ENCODE data around the gene ASL. TPM values are rescaled to one million over a fixed set of nuclear protein-coding genes. Genes with fewer than 3 reads are reported as not detected.
A peak's percentile ranks its signal among the peaks of the same experiment; 100 is the strongest.
"Not testable (repeated sequence)": the region's sequence is repeated elsewhere in the genome, so short reads cannot be mapped to it uniquely, and the experiment has no call there.

ASL gene
- total RNA-seq, 2 experiments from 2014 or later = 29.8 to 30.6 TPM

DNA sequence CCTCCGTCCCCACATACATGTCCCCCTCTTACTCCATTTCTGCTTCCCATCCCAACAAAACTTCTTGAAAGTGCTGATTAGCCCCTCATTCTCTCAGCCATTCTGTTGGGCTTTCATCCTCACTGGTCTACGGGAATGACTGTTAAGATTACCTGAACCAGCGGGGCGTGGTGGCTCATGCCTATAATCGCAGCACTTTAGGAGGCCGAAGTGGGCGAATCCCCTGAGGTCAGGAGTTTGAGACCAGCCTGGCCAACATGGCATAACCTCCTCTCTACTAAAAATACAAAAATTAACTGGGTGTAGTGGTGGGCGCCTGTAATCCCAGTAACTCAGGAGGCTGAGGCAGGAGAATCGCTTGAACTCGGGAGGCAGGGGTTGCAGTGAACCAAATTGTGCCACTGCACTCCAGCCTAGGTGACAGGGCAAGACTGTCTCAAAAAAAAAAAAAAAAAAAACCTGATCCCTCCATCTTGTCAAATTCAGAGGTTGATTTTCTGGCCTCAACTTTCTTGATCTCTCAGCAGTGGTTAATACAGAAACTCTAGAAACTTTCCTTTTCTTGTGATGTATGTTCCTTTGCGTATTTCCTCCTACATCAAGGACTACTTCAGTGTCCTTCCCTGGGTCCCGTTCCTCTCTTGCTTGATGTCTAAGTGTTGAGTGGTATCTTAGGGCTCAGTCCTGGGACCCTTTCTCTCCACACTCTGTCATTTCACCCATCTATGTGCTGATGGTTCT lies 41.2 kb downstream of the ASL start:
- Mint-ChIP-seq H3K4me3 (peak overlapping the region; percentile 52), H3K4me1 (peaks cover 46% of the 10 kb centered on the region), H3K36me3 (ENCODE audit: low read depth) (peaks cover 31% of the 10 kb centered on the region)
- POLR2A ChIA-PET, CTCF ChIA-PET, H3K9me3 Mint-ChIP-seq, H3K27me3 Mint-ChIP-seq, DNase-seq, H3K27ac Mint-ChIP-seq: not testable (repeated sequence)

DNA sequence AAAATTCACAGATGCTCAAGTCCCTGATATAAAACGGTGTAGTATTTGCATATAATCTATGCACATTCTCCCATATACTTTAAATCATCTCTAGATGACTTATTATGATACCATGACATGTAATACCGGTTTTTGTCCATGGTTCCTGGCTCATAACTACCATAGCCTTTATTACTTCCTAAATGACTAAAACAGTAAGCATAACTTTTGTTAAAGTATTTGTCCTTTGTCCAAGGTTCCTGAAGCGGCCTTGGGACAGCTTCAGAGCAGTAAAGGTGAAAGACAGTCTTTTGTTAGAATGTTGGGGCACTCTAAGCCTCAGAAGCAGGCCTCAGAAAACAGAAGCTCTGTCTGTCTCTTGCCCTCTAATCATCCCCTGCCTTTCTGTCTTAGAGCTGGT lies 43.0 kb downstream of the ASL start:
- H3K27ac Mint-ChIP-seq = no peak overlapping the region
- ChIA-PET POLR2A (no interaction called here), CTCF (no interaction called here)
- H3K4me1 Mint-ChIP-seq = peaks cover 46% of the 10 kb centered on the region
- H3K4me3 Mint-ChIP-seq = no peak overlapping the region
- DNase-seq = no peak
- no peaks in the 10 kb centered on the region for H3K27me3 Mint-ChIP-seq
- peaks cover 34% of the 10 kb centered on the region for H3K36me3 Mint-ChIP-seq (ENCODE audit: low read depth)
- H3K9me3 Mint-ChIP-seq = no peaks in the 10 kb centered on the region

DNA sequence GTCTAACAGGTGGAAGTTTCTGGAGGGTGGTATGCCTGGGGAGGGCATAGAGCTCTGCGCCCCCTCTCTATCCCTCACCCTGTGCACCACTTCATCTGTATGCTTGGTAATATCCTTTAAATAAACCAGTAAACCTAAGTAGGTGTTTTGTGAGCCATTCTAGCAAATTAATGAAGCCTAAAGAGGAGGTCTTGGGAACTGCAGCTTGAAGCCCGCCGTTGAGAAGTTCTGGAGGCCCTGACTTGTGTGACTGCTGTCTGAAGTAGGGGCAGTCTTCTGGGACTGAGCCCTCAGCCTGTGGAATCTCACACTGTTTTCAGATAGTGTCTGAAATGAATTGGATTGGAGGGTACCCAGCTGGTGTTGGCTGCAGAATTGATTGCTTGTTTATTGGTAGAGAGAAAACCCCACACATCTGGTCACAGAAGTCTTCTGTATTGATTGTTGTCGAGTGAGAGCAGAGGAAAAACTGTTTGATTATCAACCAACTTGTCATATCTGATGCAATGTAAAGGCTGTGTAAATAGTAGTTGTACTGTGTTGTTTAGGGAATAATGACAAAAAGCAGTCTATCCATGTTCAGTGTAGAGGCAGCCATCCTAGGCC lies 43.7 kb downstream of the ASL start:
- Mint-ChIP-seq H3K27ac (no peak overlapping the region), H3K27me3 (no peaks in the 10 kb centered on the region), H3K4me3 (no peak overlapping the region), H3K36me3 (ENCODE audit: low read depth) (peaks cover 34% of the 10 kb centered on the region), H3K4me1 (peaks cover 45% of the 10 kb centered on the region), H3K9me3 (no peaks in the 10 kb centered on the region)
- no peak for DNase-seq
- ChIA-PET CTCF (no interaction called here), POLR2A (no interaction called here)

DNA sequence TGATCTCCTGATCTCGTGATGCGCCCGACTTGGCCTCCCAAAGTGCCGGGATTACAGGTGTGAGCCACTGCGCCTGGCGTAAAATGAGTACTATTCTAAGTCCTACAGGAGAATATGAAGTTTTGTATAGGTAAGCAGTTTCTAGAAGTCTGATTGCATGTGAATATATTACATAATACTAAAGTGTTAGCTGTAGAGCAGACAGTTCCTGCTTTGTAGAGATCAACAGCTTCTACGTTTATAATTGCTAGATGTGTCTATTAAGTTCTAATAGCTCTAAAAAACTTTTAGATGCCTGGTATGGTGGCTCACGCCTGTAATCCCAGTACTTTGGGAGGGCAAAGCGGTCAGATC lies 47.5 kb downstream of the ASL start:
- peaks cover 11% of the 10 kb centered on the region for H3K36me3 Mint-ChIP-seq (ENCODE audit: low read depth)
- H3K4me3 Mint-ChIP-seq = no peak overlapping the region
- CTCF ChIA-PET = no interaction called here
- no peaks in the 10 kb centered on the region for H3K9me3 Mint-ChIP-seq
- peaks cover 33% of the 10 kb centered on the region for H3K4me1 Mint-ChIP-seq
- no peaks in the 10 kb centered on the region for H3K27me3 Mint-ChIP-seq
- no peak overlapping the region for H3K27ac Mint-ChIP-seq
- POLR2A ChIA-PET = no interaction called here
- DNase-seq = no peak

DNA sequence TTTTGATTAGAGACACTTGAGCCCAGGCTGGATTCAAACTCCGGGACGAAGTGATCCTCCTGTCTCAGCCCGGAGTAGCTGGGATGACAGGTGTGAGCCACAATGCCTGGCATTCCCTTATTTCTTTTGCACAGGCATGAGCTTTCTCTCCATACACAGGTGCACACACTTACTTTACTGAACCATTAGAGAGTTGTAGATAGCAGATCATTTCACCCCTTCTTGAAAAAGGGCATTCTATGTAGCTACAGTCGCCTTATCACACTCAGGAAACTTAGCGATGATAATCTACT lies 48.9 kb downstream of the ASL start:
- not testable (repeated sequence) for H3K27me3 Mint-ChIP-seq; DNase-seq; H3K4me3 Mint-ChIP-seq; H3K27ac Mint-ChIP-seq; H3K36me3 Mint-ChIP-seq (ENCODE audit: low read depth); H3K9me3 Mint-ChIP-seq
- CTCF ChIA-PET = interaction anchor here (0.7 kb wide), 1 partner anchor 10 kb away, joined by 3 read pairs; the partner anchor contains the start of gene CRCP
- H3K4me1 Mint-ChIP-seq = peaks cover 28% of the 10 kb centered on the region
- POLR2A ChIA-PET = interaction anchor here (1.0 to 1.2 kb wide), 2 partner anchors 9 to 15 kb away, joined by 3 read pairs; no protein-coding TSS in a partner anchor

DNA sequence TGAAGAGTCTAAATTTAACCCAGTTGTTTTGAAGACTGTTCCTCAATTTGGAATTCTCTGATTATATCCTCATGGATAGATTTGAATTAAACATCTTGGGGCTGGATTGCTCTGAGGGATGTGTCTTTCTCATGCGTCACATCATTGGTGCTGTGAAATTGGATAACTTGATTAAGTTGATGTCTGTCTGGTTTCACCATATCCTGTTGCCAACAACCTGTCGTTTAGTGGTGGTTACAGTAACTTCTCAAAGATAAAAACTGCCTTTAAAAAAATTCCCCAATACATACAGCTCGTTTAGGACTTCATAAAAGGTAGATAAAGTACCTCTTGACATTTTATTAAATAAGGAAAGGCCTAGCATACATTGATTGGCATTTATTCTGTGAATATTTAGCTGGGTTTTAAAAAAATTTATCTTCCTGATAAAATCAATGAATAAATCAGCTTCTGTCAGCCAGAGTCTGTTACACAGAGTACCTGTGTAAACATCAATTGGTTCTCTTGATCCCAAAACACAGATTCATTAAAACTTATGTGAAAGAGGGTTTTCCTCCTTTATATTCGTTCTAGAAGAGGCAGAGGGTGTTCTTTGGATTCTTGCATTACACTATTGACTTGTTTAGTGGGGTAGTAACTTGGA lies 49.6 kb downstream of the ASL start:
- POLR2A ChIA-PET = interaction anchor here (1.0 to 1.2 kb wide), 2 partner anchors 10 to 14 kb away, joined by 3 read pairs; no protein-coding TSS in a partner anchor
- Mint-ChIP-seq H3K9me3 (no peaks in the 10 kb centered on the region), H3K4me1 (peaks cover 31% of the 10 kb centered on the region), H3K27me3 (no peaks in the 10 kb centered on the region), H3K27ac (peak overlapping the region; percentile 53), H3K36me3 (ENCODE audit: low read depth) (peaks cover 9% of the 10 kb centered on the region), H3K4me3 (no peak overlapping the region)
- CTCF ChIA-PET = interaction anchor here (0.7 kb wide), 1 partner anchor 10 kb away, joined by 3 read pairs; the partner anchor contains the start of gene CRCP
- DNase-seq = no peak

DNA sequence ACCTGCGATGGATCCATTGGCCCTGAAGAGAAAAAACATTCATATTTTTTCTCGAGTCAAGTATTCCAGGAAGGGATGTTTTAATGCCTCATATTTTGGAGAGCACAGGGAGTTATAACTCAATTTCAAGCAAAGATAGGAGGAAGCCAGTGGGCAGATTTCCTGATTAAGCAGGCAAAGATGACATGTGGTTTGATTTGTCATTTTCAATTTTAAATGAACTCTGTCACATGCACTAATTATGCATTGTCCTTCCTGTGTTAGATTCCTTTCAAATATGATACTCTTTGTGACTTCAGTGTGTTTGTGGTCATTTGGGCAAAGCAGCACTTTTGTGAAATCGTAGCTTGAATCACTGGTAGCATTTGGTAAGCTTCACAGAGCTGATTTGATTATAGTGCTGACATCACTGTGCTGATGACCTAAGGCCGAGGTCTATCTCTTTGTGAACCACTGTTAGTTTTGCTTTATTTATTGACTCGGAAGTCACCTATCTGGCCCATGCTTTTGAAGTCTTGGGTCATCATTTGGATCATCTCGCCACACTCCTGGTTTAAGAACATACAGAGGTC lies 50.2 kb downstream of the ASL start:
- POLR2A ChIA-PET = interaction anchor here (1.0 to 1.2 kb wide), 2 partner anchors 10 to 14 kb away, joined by 3 read pairs; no protein-coding TSS in a partner anchor
- H3K9me3 Mint-ChIP-seq, H3K4me3 Mint-ChIP-seq, H3K27me3 Mint-ChIP-seq, CTCF ChIA-PET, DNase-seq: not testable (repeated sequence)
- Mint-ChIP-seq H3K27ac (peak overlapping the region; percentile 53), H3K4me1 (peaks cover 31% of the 10 kb centered on the region), H3K36me3 (ENCODE audit: low read depth) (peaks cover 14% of the 10 kb centered on the region)

DNA sequence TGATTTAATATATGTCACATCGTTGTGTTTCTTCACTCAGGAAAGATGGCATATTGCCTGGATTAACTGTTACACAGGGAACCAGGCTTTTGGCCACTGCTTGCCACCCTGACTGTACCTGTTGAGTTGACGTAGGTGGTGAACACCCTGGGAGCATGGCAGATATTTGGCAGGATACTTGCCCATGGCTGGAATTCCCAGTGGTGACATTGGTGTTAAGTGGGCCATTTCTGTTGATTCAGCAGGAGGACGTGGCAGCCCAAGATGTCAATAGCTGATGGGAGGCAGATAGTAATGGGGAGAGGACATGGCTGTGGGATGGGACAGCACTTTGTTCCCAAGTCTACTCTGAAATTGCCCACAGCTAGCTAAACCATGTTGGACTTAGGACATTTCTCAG lies 51.6 kb downstream of the ASL start:
- Mint-ChIP-seq H3K4me1 (peaks cover 31% of the 10 kb centered on the region), H3K36me3 (ENCODE audit: low read depth) (peaks cover 20% of the 10 kb centered on the region)
- ChIA-PET CTCF (interaction anchor here (1.4 kb wide), 1 partner anchor 12 kb away, joined by 5 read pairs; the partner anchor contains the start of gene CRCP), POLR2A (interaction anchor here (0.9 kb wide), 1 partner anchor 12 kb away, joined by 3 read pairs; the partner anchor contains the start of gene CRCP)
- DNase-seq, H3K27me3 Mint-ChIP-seq, H3K9me3 Mint-ChIP-seq, H3K27ac Mint-ChIP-seq, H3K4me3 Mint-ChIP-seq: not testable (repeated sequence)

DNA sequence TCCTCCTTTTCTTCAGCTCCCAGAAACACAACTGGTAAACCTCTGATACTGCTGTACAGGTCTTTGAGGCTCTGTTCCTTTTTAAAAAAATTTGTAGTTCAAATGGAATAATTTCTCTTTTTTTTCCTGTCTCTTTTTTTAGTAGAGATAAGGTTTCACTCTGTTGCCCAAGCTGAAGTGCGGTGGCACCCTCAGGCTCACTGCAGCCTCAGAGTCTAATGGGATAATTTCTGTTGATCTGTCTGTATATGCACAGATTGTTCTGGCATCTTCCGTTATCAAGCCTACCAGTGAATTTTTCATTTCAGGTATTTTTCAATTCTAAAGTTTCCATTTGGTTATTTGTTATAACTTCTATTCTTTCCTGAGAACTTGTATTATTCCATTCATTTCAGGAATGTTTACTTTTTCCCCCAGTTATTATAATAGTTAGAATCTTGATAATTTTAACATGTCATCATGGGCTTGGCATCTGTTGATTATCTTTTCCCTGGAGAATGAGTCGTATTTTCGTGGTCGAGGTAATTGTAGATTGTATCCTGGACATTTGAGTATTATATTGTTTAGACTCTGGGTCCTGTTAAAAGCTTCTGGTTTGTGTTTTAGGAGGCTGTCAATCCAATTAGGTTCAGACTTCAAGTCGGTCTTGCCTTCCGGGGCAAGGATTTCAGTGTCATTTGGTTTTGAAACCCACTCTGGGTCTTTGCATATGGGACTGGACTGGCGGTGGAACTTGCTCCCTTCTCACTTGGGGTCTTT lies 63.6 kb downstream of the ASL start:
- CTCF ChIA-PET = interaction anchor here (0.6 to 0.7 kb wide), 2 partner anchors 72 to 142 kb away, joined by 3 read pairs; no protein-coding TSS in a partner anchor
- Mint-ChIP-seq H3K27ac (no peak overlapping the region), H3K4me3 (no peak overlapping the region), H3K27me3 (no peaks in the 10 kb centered on the region), H3K4me1 (no peaks in the 10 kb centered on the region), H3K9me3 (no peaks in the 10 kb centered on the region), H3K36me3 (ENCODE audit: low read depth) (peaks cover 74% of the 10 kb centered on the region)
- DNase-seq = no peak
- POLR2A ChIA-PET = interaction anchor here (0.9 to 1.0 kb wide), 2 partner anchors 9 to 14 kb away, joined by 3 to 4 read pairs; no protein-coding TSS in a partner anchor

DNA sequence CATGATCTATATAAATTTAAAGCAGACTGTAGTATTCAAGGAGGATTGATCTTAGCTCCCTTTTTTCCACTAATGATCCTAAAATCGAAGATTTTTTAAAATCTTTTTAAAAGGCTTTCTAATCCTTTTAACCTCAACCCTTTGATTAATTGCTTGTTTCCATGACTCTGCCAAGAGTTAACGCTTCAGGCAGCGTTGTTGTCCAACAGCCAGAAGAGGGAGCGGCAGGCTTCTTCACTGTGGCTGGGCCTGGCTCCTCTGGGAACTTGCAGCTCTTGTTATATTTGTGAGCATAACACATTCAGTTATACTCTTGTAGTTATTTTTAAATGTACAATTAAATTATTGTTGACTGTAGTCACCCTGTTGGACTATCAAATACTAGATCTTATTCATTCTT lies 65.3 kb downstream of the ASL start:
- CTCF ChIA-PET = no interaction called here
- H3K9me3 Mint-ChIP-seq = no peaks in the 10 kb centered on the region
- peaks cover 75% of the 10 kb centered on the region for H3K36me3 Mint-ChIP-seq (ENCODE audit: low read depth)
- H3K4me3 Mint-ChIP-seq = no peak overlapping the region
- H3K27me3 Mint-ChIP-seq = no peaks in the 10 kb centered on the region
- no peaks in the 10 kb centered on the region for H3K4me1 Mint-ChIP-seq
- H3K27ac Mint-ChIP-seq = no peak overlapping the region
- POLR2A ChIA-PET = interaction anchor here (1.5 kb wide), 1 partner anchor 26 kb away, joined by 3 read pairs; the partner anchor contains the start of gene CRCP
- DNase-seq = no peak

DNA sequence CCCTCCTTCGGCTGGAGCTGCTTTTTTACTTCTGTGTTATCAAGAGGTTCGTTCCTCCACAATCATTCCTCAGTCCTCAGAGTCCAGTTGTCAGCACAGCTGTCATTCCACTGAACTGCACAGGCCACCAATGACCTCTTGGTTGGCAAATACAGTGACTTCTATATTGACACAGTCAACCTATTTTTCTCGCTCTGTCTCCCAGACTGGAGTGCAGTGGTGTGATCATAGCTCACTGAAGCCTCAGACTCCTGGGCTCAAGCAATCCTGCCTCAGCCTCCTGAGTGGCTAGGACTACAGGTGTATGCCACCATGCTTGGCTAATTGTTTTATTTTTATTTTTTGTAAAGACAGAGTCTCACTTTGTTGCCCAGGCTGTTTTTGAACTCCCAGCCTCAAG lies 66.7 kb downstream of the ASL start:
- Mint-ChIP-seq H3K27ac (no peak overlapping the region), H3K4me3 (no peak overlapping the region), H3K36me3 (ENCODE audit: low read depth) (peaks cover 75% of the 10 kb centered on the region), H3K4me1 (peaks cover 3% of the 10 kb centered on the region), H3K27me3 (no peaks in the 10 kb centered on the region), H3K9me3 (no peaks in the 10 kb centered on the region)
- ChIA-PET CTCF (no interaction called here), POLR2A (no interaction called here)
- no peak for DNase-seq

DNA sequence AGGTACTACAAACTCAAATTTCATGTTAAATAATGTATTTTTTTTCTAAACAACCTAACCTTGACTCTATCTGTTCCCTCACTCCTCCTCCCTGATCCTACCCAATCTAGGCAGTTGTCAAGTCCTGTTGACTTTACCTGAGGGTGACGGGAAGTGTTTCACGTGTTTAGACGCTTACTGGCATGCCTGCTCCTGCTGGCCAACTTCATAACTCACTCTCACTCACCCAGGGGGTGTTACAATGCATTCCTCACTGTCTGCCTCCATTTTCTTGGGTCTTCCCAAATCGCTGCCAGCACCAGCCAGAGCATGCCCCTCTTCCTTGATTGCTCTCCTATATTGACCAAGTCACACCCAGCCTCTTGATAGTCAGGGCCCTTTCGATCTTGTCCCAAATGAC lies 67.4 kb downstream of the ASL start:
- ChIA-PET CTCF (no interaction called here), POLR2A (no interaction called here)
- no peak for DNase-seq
- H3K4me1 Mint-ChIP-seq = peaks cover 5% of the 10 kb centered on the region
- no peak overlapping the region for H3K4me3 Mint-ChIP-seq
- no peaks in the 10 kb centered on the region for H3K27me3 Mint-ChIP-seq
- no peak overlapping the region for H3K27ac Mint-ChIP-seq
- no peaks in the 10 kb centered on the region for H3K9me3 Mint-ChIP-seq
- peaks cover 69% of the 10 kb centered on the region for H3K36me3 Mint-ChIP-seq (ENCODE audit: low read depth)
